ENCODE measurements around the gene EOLA2. TPM values are rescaled to one million over a fixed set of nuclear protein-coding genes. Genes with fewer than 3 reads are reported as not detected.
"Not testable (repeated sequence)": the region's sequence is repeated elsewhere in the genome, so short reads cannot be mapped to it uniquely, and the experiment has no call there.

The EOLA2 gene
- total RNA-seq, 1 experiment from 2014 or later, result 27.8 TPM

DNA sequence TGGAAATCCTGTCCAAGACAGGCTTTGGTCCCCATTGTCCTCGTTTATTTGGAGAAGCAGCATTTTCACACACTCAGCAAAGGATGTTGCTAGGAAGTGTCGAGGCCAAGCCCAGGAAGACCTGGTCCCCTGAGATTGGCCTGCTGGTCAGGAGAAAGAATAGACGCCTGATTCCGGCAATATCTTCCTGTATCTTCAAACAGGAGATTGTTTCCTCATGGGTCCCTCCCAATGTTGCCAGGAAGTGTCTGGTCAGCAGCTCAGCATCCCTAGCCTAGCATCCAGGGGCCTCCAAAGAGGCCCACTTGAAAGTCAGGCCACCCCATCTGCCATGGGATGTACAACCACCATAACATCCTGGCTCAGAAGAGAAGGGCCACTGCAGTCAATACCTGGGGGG, 6.9 kb downstream of the EOLA2 start:
- BruUV-seq (replicated peaks); CTCF ChIA-PET: not testable (repeated sequence)

DNA sequence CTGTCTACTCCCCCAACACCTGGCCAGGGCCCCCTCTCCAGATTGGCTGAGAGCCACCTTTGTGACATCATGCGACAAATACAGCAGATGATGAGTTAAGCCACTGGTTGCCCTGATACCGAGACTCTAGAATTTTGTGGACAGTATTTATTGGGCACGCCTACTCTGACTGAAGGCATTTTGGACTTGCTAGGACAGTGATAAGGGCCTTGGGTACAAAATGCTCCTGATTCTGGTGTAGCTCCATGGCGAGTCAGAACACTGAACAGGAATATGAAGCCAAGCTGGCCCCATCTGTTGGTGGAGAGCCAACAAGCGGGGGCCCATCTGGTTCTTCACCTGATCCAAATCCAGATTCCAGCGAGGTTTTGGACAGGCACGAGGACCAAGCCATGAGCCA, 8.9 kb downstream of the EOLA2 start, which contains the start of gene HSFX4:
HSFX4 (plus strand) TSS at position 174 of the 400 bp plus-strand sequence; CDS start at position 246, 72 bp downstream.
- POLR2A ChIA-PET (ENCODE audit: low non-redundant PET); H3K27me3 ChIP-seq (replicated peaks; ENCODE audit: insufficient read depth, low read depth, low read length, poor library complexity); H3K27ac ChIP-seq (ENCODE audit: low read depth, low read length, poor library complexity, severe bottlenecking); intact Hi-C loops (cut with micrococcal nuclease; ENCODE audit: unreplicated experiment); DNase-seq (ENCODE audit: low spot score); CTCF ChIA-PET; H3K9me3 ChIP-seq (ENCODE audit: low read depth, low read length, poor library complexity, severe bottlenecking); H3K4me1 ChIP-seq (ENCODE audit: insufficient read depth, low read length, poor library complexity, severe bottlenecking); H3K4me3 ChIP-seq (ENCODE audit: low read depth, low read length, poor library complexity, severe bottlenecking); BruUV-seq (replicated peaks); H3K36me3 ChIP-seq (ENCODE audit: insufficient read depth, low read length, poor library complexity, severe bottlenecking): not testable (repeated sequence)

More for the DNA sequence above, 6.9 kb downstream of the EOLA2 start:
- POLR2A ChIA-PET (ENCODE audit: low non-redundant PET); H3K36me3 ChIP-seq (ENCODE audit: insufficient read depth, low read length, poor library complexity, severe bottlenecking); H3K4me1 ChIP-seq (ENCODE audit: insufficient read depth, low read length, poor library complexity, severe bottlenecking); H3K27ac ChIP-seq (ENCODE audit: low read depth, low read length, poor library complexity, severe bottlenecking); DNase-seq (ENCODE audit: low spot score); H3K4me3 ChIP-seq (ENCODE audit: low read depth, low read length, poor library complexity, severe bottlenecking); intact Hi-C loops (cut with micrococcal nuclease; ENCODE audit: unreplicated experiment); H3K9me3 ChIP-seq (ENCODE audit: low read depth, low read length, poor library complexity, severe bottlenecking); H3K27me3 ChIP-seq (replicated peaks; ENCODE audit: insufficient read depth, low read depth, low read length, poor library complexity): not testable (repeated sequence)

DNA sequence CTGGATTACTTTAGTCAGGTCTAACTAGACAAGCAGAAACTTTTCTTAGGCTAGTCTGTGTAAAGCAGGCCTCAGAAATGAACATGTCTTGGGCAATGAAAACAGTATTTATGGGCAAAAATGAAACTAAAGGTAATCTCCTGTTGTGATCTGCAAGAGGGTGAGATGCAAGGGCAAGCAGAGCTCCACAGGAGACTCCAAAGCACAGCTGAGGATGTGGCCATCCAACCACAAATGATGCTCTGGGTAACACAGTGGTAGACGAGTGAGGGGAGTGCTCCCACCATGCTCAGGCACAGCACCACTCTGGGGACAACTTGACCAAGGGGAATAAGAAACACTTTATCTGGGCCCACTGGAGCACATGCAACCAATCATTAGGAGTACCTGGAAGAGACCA, 9.7 kb downstream of the EOLA2 start:
- H3K36me3 ChIP-seq (ENCODE audit: insufficient read depth, low read length, poor library complexity, severe bottlenecking); intact Hi-C loops (cut with micrococcal nuclease; ENCODE audit: unreplicated experiment); DNase-seq (ENCODE audit: low spot score); BruUV-seq (replicated peaks); POLR2A ChIA-PET (ENCODE audit: low non-redundant PET); H3K9me3 ChIP-seq (ENCODE audit: low read depth, low read length, poor library complexity, severe bottlenecking); H3K4me1 ChIP-seq (ENCODE audit: insufficient read depth, low read length, poor library complexity, severe bottlenecking); CTCF ChIA-PET; H3K27ac ChIP-seq (ENCODE audit: low read depth, low read length, poor library complexity, severe bottlenecking); H3K27me3 ChIP-seq (replicated peaks; ENCODE audit: insufficient read depth, low read depth, low read length, poor library complexity); H3K4me3 ChIP-seq (ENCODE audit: low read depth, low read length, poor library complexity, severe bottlenecking): not testable (repeated sequence)

- H3K9me3 ChIP-seq (ENCODE audit: low read depth, low read length, poor library complexity, severe bottlenecking); H3K27me3 ChIP-seq (replicated peaks; ENCODE audit: insufficient read depth, low read depth, low read length, poor library complexity); POLR2A ChIA-PET (ENCODE audit: low non-redundant PET); H3K4me3 ChIP-seq (ENCODE audit: low read depth, low read length, poor library complexity, severe bottlenecking); H3K36me3 ChIP-seq (ENCODE audit: insufficient read depth, low read length, poor library complexity, severe bottlenecking); H3K27ac ChIP-seq (ENCODE audit: low read depth, low read length, poor library complexity, severe bottlenecking); BruUV-seq (replicated peaks); intact Hi-C loops (cut with micrococcal nuclease; ENCODE audit: unreplicated experiment); H3K4me1 ChIP-seq (ENCODE audit: insufficient read depth, low read length, poor library complexity, severe bottlenecking); DNase-seq (ENCODE audit: low spot score); CTCF ChIA-PET: not testable (repeated sequence)
Measured at GRCh38 chrX:149927964-149928258, 10.4 kb downstream of the EOLA2 start.

- H3K4me1 ChIP-seq (ENCODE audit: insufficient read depth, low read length, poor library complexity, severe bottlenecking); POLR2A ChIA-PET (ENCODE audit: low non-redundant PET); BruUV-seq (replicated peaks): not testable (repeated sequence)
Measured at GRCh38 chrX:149927245-149927963, 10.9 kb downstream of the EOLA2 start.

DNA sequence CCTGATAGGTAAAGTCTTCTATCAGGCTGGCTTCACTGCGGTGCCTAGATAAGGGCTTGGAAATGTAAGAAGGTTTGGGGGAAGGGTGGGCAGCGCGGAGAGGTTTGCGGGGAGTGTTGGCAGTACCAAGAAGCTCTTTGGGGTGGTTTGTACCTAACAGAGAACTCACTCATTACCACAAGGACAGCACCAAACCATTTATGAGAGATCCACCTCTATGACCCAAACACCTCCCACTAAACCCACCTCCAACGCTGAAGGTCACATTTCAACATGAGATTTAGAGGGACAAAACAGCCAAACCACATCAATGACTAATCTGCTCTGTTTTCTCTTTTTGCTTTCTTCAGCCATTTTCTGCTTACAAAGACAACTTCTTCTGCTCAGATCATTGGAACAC, 13.9 kb downstream of the EOLA2 start:
- H3K27ac ChIP-seq (ENCODE audit: low read depth, low read length, poor library complexity, severe bottlenecking); H3K36me3 ChIP-seq (ENCODE audit: insufficient read depth, low read length, poor library complexity, severe bottlenecking); DNase-seq (ENCODE audit: low spot score); intact Hi-C loops (cut with micrococcal nuclease; ENCODE audit: unreplicated experiment); BruUV-seq (replicated peaks); CTCF ChIA-PET; H3K27me3 ChIP-seq (replicated peaks; ENCODE audit: insufficient read depth, low read depth, low read length, poor library complexity); H3K4me1 ChIP-seq (ENCODE audit: insufficient read depth, low read length, poor library complexity, severe bottlenecking); H3K4me3 ChIP-seq (ENCODE audit: low read depth, low read length, poor library complexity, severe bottlenecking); H3K9me3 ChIP-seq (ENCODE audit: low read depth, low read length, poor library complexity, severe bottlenecking); POLR2A ChIA-PET (ENCODE audit: low non-redundant PET): not testable (repeated sequence)

More at GRCh38 chrX:149927245-149927963, 10.9 kb downstream of the EOLA2 start:
- H3K36me3 ChIP-seq (ENCODE audit: insufficient read depth, low read length, poor library complexity, severe bottlenecking); H3K9me3 ChIP-seq (ENCODE audit: low read depth, low read length, poor library complexity, severe bottlenecking); CTCF ChIA-PET; intact Hi-C loops (cut with micrococcal nuclease; ENCODE audit: unreplicated experiment); H3K4me3 ChIP-seq (ENCODE audit: low read depth, low read length, poor library complexity, severe bottlenecking); H3K27ac ChIP-seq (ENCODE audit: low read depth, low read length, poor library complexity, severe bottlenecking); H3K27me3 ChIP-seq (replicated peaks; ENCODE audit: insufficient read depth, low read depth, low read length, poor library complexity); DNase-seq (ENCODE audit: low spot score): not testable (repeated sequence)

GRCh38 chrX:149923836-149924235, 14.5 kb downstream of the EOLA2 start:
- intact Hi-C loops (cut with micrococcal nuclease; ENCODE audit: unreplicated experiment); H3K36me3 ChIP-seq (ENCODE audit: insufficient read depth, low read length, poor library complexity, severe bottlenecking); DNase-seq (ENCODE audit: low spot score); H3K4me1 ChIP-seq (ENCODE audit: insufficient read depth, low read length, poor library complexity, severe bottlenecking); H3K4me3 ChIP-seq (ENCODE audit: low read depth, low read length, poor library complexity, severe bottlenecking); CTCF ChIA-PET; H3K27me3 ChIP-seq (replicated peaks; ENCODE audit: insufficient read depth, low read depth, low read length, poor library complexity); H3K9me3 ChIP-seq (ENCODE audit: low read depth, low read length, poor library complexity, severe bottlenecking); BruUV-seq (replicated peaks); POLR2A ChIA-PET (ENCODE audit: low non-redundant PET); H3K27ac ChIP-seq (ENCODE audit: low read depth, low read length, poor library complexity, severe bottlenecking): not testable (repeated sequence)

All from A673 (cell line).